ENCODE data around the gene CAMK2B. TPM values are rescaled to one million over a fixed set of nuclear protein-coding genes. Genes with fewer than 3 reads are reported as not detected.
A peak's percentile ranks its signal among the peaks of the same experiment; 100 is the strongest.

Gene CAMK2B
- total and polyA plus RNA-seq, 4 donors, result 21.9 to 145 (median 96.0) TPM

DNA sequence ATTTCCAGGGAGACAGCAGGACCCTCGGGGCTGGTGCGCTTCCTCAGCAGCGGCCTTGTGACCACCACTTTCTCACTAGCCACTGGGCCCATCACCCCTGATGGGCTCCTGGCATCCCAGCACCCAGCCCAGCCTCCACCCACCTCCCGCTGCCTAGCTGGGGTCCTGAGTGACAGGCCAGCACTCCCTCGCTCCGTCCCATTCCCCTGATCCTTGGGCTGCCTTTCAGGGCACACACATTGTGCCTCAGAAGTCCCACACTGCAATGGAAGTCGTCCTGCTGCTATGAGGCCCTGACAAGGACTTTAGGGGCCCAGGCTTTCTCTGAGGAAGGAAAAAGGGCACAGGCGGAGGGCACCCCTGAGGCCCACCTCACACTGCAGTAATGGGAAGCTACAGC lies 12.4 kb downstream of the CAMK2B start:
- no peak for DNase-seq (ENCODE audit: low read depth in 4 of 6, low spot score in 6 of 6)
- Histone ChIP-seq H3K4me3 (ENCODE audit: low read depth, low read length) (no peak overlapping the region), H3K27me3 (ENCODE audit: control insufficient read depth, insufficient read depth, low read length) (peaks cover 3% of the 10 kb centered on the region), H3K9me3 (ENCODE audit: control insufficient read depth, insufficient read depth, low read length) (no peaks in the 10 kb centered on the region), H3K4me1 (ENCODE audit: control insufficient read depth, insufficient read depth, low read length) (peaks cover 13% of the 10 kb centered on the region), H3K36me3 (ENCODE audit: control insufficient read depth, insufficient read depth, low read length) (no peaks in the 10 kb centered on the region), H3K27ac (ENCODE audit: low read depth, low read length) (no peak overlapping the region)
- 77% methylated on average over 7 of the region's 8 CpGs for WGBS (ENCODE audit: insufficient coverage)

DNA sequence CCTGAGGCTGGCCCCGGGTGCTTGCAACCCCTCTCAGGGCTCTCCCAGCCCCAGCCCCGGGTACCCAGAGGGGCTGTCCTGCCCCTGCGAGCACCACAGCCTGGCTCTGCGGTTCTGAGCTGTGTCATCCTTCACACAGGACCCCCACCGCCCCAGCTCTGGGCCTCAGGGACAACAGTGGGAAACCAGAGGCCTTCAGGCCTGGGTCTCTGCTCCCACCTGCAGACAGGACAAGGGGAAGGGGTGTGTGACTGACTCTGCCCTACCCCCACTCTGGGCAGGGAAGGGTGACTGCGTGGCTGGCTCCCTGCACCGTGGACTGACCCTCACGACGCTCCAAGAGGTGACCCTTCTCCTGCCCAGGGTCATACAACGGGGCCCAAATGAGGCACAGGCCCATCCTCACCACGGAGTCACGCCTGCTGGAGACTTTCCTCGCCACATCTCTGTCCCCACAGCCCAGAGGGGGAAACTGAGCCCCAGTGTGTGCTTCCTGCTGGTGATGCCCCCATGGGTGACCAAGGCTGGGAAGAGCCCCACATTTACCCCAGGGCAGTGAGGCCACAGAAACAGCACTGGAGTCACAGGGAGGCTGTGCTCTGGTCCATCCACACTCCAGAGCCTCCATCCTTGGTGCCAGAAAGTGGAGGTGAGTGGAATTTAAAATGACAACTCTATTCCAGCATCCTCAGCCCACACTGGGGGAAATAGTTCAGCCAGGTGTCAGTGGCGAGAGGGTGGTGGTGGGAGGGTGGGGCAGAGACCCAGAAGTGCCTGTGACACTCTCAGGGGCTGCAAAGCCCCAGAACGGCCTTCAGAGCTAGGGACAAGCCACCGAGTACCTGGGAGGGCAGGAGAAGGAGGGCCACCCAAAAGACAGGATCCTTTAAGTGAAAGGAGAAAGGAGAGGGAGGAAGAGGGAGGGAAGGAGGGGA lies 13.6 kb downstream of the CAMK2B start:
- H3K27me3 ChIP-seq (ENCODE audit: control insufficient read depth, insufficient read depth, low read length), result peaks cover 3% of the 10 kb centered on the region
- no peaks in the 10 kb centered on the region for H3K9me3 ChIP-seq (ENCODE audit: control insufficient read depth, insufficient read depth, low read length)
- no peak overlapping the region for H3K4me3 ChIP-seq (ENCODE audit: low read depth, low read length)
- no peak overlapping the region for H3K27ac ChIP-seq (ENCODE audit: low read depth, low read length)
- peaks cover 13% of the 10 kb centered on the region for H3K4me1 ChIP-seq (ENCODE audit: control insufficient read depth, insufficient read depth, low read length)
- no peak for DNase-seq (ENCODE audit: low read depth in 4 of 6, low spot score in 6 of 6)
- WGBS (ENCODE audit: insufficient coverage), result 80% methylated on average over 16 of the region's 16 CpGs
- H3K36me3 ChIP-seq (ENCODE audit: control insufficient read depth, insufficient read depth, low read length), result no peaks in the 10 kb centered on the region

DNA sequence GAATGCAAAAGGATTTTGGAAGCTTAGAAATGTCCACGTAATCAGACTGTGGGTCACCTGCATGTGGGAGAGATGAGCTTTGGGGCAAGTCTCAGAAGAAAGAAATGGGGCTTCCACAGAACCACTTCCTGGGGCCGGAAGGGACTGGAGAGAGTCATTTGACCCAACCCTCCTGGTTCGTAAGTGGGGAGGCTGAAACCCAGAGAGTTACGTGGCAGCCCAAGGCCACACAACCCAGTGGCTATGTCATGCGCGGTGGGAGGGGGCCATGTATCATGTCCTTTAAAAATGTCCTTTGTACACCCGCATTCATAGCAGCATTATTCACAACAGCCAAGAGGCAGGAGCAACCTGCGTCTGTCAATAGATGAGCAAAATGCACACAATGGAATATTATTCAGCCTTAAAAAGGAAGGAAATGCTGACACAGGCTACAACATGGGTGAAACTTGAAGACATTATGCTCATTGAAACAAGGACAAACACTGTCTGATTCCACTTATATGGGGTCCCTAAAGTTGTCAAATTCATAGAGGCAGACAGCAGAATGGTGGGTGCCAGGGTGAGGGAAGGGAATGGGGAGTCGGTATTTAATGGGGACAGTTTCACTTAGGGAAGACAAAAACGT lies 15.1 kb downstream of the CAMK2B start:
- Histone ChIP-seq H3K4me3 (ENCODE audit: low read depth, low read length) (no peak overlapping the region), H3K9me3 (ENCODE audit: control insufficient read depth, insufficient read depth, low read length) (no peaks in the 10 kb centered on the region), H3K4me1 (ENCODE audit: control insufficient read depth, insufficient read depth, low read length) (peaks cover 13% of the 10 kb centered on the region), H3K27ac (ENCODE audit: low read depth, low read length) (no peak overlapping the region), H3K36me3 (ENCODE audit: control insufficient read depth, insufficient read depth, low read length) (peaks cover 6% of the 10 kb centered on the region), H3K27me3 (ENCODE audit: control insufficient read depth, insufficient read depth, low read length) (peaks cover 3% of the 10 kb centered on the region)
- WGBS (ENCODE audit: insufficient coverage), result 75% methylated on average over 5 of the region's 10 CpGs
- no peak for DNase-seq (ENCODE audit: low read depth in 4 of 6, low spot score in 6 of 6)

DNA sequence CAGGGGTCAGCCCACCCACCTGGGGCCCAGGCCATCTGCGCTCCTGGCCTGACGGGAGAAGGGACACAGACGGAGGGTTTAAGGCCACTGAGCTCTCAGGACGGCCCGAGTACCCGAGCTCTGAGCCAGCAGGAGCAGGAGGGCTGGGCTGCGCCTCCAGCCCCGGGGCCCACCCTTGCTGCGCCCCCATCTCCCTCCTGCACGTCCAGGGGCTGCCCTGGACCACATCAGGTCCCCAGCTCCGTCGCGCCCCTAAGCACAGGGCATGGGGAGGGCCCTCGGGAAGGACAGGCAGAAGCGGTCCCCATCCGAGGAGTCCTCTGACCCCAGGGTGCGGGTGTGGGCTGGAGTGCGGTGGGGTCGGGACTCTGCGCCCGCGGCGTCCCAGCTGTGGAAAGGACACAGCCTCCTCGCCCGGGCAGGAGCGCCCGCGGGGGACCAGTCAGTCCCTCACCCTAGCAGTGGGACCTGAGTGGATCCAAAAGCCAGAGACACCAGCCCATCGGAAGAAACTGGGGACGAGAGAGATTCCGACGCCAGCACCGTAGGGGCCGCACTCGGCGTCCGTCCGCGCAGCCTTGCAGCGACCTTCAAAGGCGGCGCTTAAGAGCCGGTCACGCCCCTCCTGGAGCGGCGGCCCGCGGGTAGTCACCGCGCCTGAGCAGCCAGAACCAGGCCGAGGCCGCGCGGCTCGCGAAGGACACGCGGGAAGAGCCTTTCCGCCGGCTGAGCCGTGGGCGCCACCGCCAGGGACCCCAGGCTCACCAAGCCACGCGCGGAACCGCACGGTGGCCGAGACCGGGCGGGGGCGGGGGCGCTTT lies 15.9 kb downstream of the CAMK2B start:
- H3K36me3 ChIP-seq (ENCODE audit: control insufficient read depth, insufficient read depth, low read length), result peaks cover 6% of the 10 kb centered on the region
- peaks cover 13% of the 10 kb centered on the region for H3K4me1 ChIP-seq (ENCODE audit: control insufficient read depth, insufficient read depth, low read length)
- no peaks in the 10 kb centered on the region for H3K9me3 ChIP-seq (ENCODE audit: control insufficient read depth, insufficient read depth, low read length)
- peak overlapping the region; percentile 9 for H3K4me3 ChIP-seq (ENCODE audit: low read depth, low read length)
- no peak overlapping the region for H3K27ac ChIP-seq (ENCODE audit: low read depth, low read length)
- H3K27me3 ChIP-seq (ENCODE audit: control insufficient read depth, insufficient read depth, low read length), result peaks cover 3% of the 10 kb centered on the region
- WGBS (ENCODE audit: insufficient coverage), result 16% methylated on average over 73 of the region's 73 CpGs
- DNase-seq (ENCODE audit: low read depth in 4 of 6, low spot score in 6 of 6), result peak in 2 of 6 donors; percentile 67 to 77

DNA sequence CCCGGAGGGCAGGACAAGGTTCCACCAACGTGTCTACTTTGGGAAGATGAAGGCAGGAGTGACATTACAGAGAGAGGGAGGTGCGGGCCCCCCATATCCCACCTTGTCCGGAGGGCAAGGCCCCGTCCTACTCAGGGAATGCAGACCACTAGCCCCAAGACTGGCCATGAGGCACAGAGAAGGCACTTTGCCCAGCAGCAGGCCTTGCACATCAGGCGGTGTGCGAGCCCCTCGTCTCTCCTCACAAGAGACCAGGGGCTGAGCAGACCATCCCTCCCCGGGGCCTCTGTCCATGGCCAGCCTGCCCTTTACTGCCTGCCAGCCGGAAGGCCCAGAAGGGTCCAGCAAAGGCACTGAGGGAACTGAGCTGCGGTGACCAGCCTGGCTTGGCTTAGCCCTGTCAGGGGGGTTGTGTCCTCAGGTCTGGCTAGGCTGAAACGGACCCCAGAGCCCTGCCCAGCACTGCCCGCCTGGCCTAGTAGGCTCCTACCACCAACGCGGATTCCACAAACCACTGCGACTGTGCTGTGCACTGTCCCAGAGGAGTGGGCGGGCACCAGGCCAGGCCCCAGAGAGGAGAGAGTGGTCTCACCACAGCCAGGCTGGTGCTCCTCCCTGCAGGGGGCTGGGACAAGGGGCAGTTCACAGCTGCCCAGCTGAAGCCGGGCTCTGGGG lies 16.7 kb downstream of the CAMK2B start:
- DNase-seq (ENCODE audit: low read depth in 4 of 6, low spot score in 6 of 6), result no peak

DNA sequence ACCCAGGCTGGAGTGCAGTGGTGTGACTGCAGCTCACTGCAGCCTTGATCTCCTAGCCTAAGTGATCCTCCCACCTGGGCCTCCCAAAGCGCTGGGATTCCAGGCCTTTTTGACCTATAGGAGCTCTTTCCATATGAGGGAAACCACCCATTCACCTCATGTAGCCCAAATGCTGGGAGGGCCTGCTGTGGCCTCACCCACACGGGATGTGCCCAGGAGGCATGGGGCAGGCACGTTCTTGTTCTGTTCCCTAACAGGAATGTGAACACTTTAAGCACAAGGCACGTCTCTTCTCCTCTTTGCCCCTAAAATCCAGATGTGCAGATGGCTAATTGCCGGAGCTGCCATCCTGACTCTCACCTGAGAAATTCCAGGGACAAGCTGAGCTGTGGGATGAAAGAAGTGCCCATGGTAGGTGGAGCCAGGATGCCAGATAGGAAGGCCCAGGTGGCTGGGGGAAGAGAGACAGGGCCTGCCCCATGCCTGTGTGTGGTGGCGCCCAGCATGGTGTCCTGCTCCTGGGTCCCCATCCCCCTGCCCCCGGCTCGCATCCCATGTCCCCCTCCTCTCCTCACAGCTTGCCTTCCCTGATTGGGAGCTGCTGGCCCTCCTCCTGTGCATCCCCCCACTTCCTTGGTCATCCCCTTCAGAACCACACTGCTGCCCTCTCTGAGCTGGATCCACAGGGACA lies 17.3 kb downstream of the CAMK2B start:
- Histone ChIP-seq H3K36me3 (ENCODE audit: control insufficient read depth, insufficient read depth, low read length) (peaks cover 6% of the 10 kb centered on the region), H3K27ac (ENCODE audit: low read depth, low read length) (no peak overlapping the region), H3K4me3 (ENCODE audit: low read depth, low read length) (no peak overlapping the region), H3K27me3 (ENCODE audit: control insufficient read depth, insufficient read depth, low read length) (peaks cover 3% of the 10 kb centered on the region), H3K9me3 (ENCODE audit: control insufficient read depth, insufficient read depth, low read length) (peaks cover 4% of the 10 kb centered on the region), H3K4me1 (ENCODE audit: control insufficient read depth, insufficient read depth, low read length) (peaks cover 13% of the 10 kb centered on the region)
- no peak for DNase-seq (ENCODE audit: low read depth in 4 of 6, low spot score in 6 of 6)
- 83% methylated on average over 7 of the region's 8 CpGs for WGBS (ENCODE audit: insufficient coverage)

More for the DNA sequence above, 16.7 kb downstream of the CAMK2B start:
- Histone ChIP-seq H3K9me3 (ENCODE audit: control insufficient read depth, insufficient read depth, low read length) (peaks cover 2% of the 10 kb centered on the region), H3K4me1 (ENCODE audit: control insufficient read depth, insufficient read depth, low read length) (peaks cover 13% of the 10 kb centered on the region), H3K4me3 (ENCODE audit: low read depth, low read length) (no peak overlapping the region), H3K27me3 (ENCODE audit: control insufficient read depth, insufficient read depth, low read length) (peaks cover 3% of the 10 kb centered on the region), H3K27ac (ENCODE audit: low read depth, low read length) (no peak overlapping the region), H3K36me3 (ENCODE audit: control insufficient read depth, insufficient read depth, low read length) (peaks cover 6% of the 10 kb centered on the region)
- WGBS (ENCODE audit: insufficient coverage), result 82% methylated on average over 17 of the region's 18 CpGs

DNA sequence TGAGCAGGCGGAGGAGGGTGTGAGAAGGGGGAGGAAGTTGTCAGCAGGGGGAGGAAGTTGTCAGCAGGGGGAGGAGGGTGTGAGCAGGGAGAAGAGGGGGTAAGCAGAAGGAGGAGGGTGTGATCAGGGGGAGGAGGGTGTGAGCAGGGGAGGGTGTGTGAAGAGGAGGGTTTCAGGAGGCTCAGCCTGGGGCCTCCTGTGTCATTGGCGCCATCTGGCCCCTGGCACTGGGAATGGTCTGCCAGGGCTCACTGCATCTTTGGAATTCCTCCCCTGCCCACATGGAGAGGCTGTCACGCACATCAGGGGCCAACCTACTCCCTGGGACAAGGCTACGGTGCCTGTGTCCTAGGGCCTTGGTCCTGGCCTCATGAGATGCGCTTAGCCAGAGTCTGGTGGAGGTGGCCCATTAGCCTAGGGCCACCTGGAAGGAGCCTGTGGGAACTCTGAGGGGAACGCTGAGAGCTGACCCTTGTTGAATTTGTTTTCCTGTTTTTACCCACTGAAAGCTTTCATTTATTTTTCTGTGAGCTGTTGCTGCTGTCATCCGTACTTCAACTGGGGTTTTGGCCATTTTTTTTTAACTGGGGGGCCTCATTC lies 18.0 kb downstream of the CAMK2B start:
- Histone ChIP-seq H3K27me3 (ENCODE audit: control insufficient read depth, insufficient read depth, low read length) (peaks cover 3% of the 10 kb centered on the region), H3K4me1 (ENCODE audit: control insufficient read depth, insufficient read depth, low read length) (peaks cover 13% of the 10 kb centered on the region), H3K36me3 (ENCODE audit: control insufficient read depth, insufficient read depth, low read length) (peaks cover 6% of the 10 kb centered on the region), H3K27ac (ENCODE audit: low read depth, low read length) (no peak overlapping the region), H3K4me3 (ENCODE audit: low read depth, low read length) (no peak overlapping the region), H3K9me3 (ENCODE audit: control insufficient read depth, insufficient read depth, low read length) (peaks cover 7% of the 10 kb centered on the region)
- DNase-seq (ENCODE audit: low read depth in 4 of 6, low spot score in 6 of 6), result no peak
- WGBS (ENCODE audit: insufficient coverage), result 67% methylated on average over 7 of the region's 7 CpGs

DNA sequence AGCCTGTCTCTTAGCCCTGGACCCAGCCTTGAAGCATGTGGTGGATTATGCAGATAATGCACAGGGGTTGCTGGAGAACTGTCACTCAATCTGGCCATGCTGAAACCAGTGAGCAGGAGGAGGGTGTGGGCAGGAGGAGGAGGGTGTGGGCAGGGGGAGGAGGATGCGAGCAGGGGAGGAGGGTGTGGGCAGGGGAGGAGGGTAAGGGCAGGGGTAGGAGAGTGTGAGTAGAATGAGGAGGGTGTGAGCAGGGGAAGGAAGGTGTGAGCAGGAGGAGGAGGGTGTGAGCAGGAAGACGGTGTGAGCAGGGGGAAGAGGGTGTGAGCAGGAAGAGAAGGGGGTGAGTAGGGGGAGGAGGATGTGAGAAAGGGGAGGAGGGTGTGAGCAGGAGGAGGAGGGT lies 18.8 kb downstream of the CAMK2B start:
- Histone ChIP-seq H3K27ac (ENCODE audit: low read depth, low read length) (no peak overlapping the region), H3K4me3 (ENCODE audit: low read depth, low read length) (no peak overlapping the region), H3K9me3 (ENCODE audit: control insufficient read depth, insufficient read depth, low read length) (peaks cover 7% of the 10 kb centered on the region), H3K27me3 (ENCODE audit: control insufficient read depth, insufficient read depth, low read length) (peaks cover 3% of the 10 kb centered on the region), H3K36me3 (ENCODE audit: control insufficient read depth, insufficient read depth, low read length) (peaks cover 6% of the 10 kb centered on the region), H3K4me1 (ENCODE audit: control insufficient read depth, insufficient read depth, low read length) (peaks cover 13% of the 10 kb centered on the region)
- no peak for DNase-seq (ENCODE audit: low read depth in 4 of 6, low spot score in 6 of 6)
- WGBS (ENCODE audit: insufficient coverage), result 69% methylated on average over 2 of the region's 2 CpGs

Data from spinal cord (tissue), 10 donors.